ENCODE results near the gene CD44. TPM values are rescaled to one million over a fixed set of nuclear protein-coding genes. Genes with fewer than 3 reads are reported as not detected.

CD44 gene
- total and polyA plus RNA-seq, 2 donors (not counting 1 experiment from before 2014, with no cell fraction given) = 660 to 980 TPM

- TF ChIP-seq CTCF (conservative IDR thresholded peaks at IDR 0.05 in 1 of 2, IDR thresholded peaks at IDR 0.05 in 1 of 2; ENCODE audit: low read depth in 1 of 2, low read length in 2 of 2) = no peak
- TF ChIP-seq EZH2 (IDR thresholded peaks at IDR 0.05; ENCODE audit: low read length, missing control alignments) = no peak
- Histone ChIP-seq H3K9me3 (ENCODE audit: control insufficient read depth, insufficient read depth, low read depth, low read length) (no peaks in the 10 kb centered on the region), H3K4me1 (ENCODE audit: control insufficient read depth, extremely low read depth, insufficient read depth, low read length) (no peaks in the 10 kb centered on the region), H4K20me1 (ENCODE audit: control insufficient read depth, extremely low read depth, insufficient read depth, low read length) (no peaks in the 10 kb centered on the region), H3K9ac (ENCODE audit: insufficient read depth, low read length) (no peak overlapping the region), H2AFZ (ENCODE audit: low read length) (no peak overlapping the region), H3K79me2 (ENCODE audit: control insufficient read depth, insufficient read depth, low read length) (no peaks in the 10 kb centered on the region), H3K27ac (ENCODE audit: insufficient read depth, low read length) (no peak overlapping the region), H3K4me3 (replicated peaks in 1 of 4; ENCODE audit: control extremely low read depth in 1 of 4, insufficient read depth in 1 of 4, low read depth in 3 of 4, low read length in 4 of 4) (no peak overlapping the region), H3K27me3 (ENCODE audit: control insufficient read depth, insufficient read depth, low read length) (no peaks in the 10 kb centered on the region), H3K4me2 (ENCODE audit: extremely low read depth, insufficient read depth, low read length) (no peak overlapping the region), H3K36me3 (ENCODE audit: control insufficient read depth, insufficient read depth, low read length) (no peaks in the 10 kb centered on the region)
- DNase-seq (ENCODE audit: low read depth in 2 of 2) = no peak
Measured at GRCh38 chr11:35127619-35128018, 11.4 kb upstream of the CD44 start.

GRCh38 chr11:35131094-35131493 lies 7.9 kb upstream of the CD44 start:
- no peak for TF ChIP-seq CTCF (conservative IDR thresholded peaks at IDR 0.05 in 1 of 2, IDR thresholded peaks at IDR 0.05 in 1 of 2; ENCODE audit: low read depth in 1 of 2, low read length in 2 of 2)
- no peak for TF ChIP-seq EZH2 (IDR thresholded peaks at IDR 0.05; ENCODE audit: low read length, missing control alignments)
- no peaks in the 10 kb centered on the region for H3K27me3 ChIP-seq (ENCODE audit: control insufficient read depth, insufficient read depth, low read length)

GRCh38 chr11:35131886-35132285 lies 7.1 kb upstream of the CD44 start:
- Histone ChIP-seq H3K9me3 (ENCODE audit: control insufficient read depth, insufficient read depth, low read depth, low read length) (no peaks in the 10 kb centered on the region), H3K4me1 (ENCODE audit: control insufficient read depth, extremely low read depth, insufficient read depth, low read length) (peaks cover 3% of the 10 kb centered on the region), H3K36me3 (ENCODE audit: control insufficient read depth, insufficient read depth, low read length) (no peaks in the 10 kb centered on the region), H3K4me3 (replicated peaks in 1 of 4; ENCODE audit: control extremely low read depth in 1 of 4, insufficient read depth in 1 of 4, low read depth in 3 of 4, low read length in 4 of 4) (no peak overlapping the region), H4K20me1 (ENCODE audit: control insufficient read depth, extremely low read depth, insufficient read depth, low read length) (no peaks in the 10 kb centered on the region), H2AFZ (ENCODE audit: low read length) (no peak overlapping the region), H3K79me2 (ENCODE audit: control insufficient read depth, insufficient read depth, low read length) (no peaks in the 10 kb centered on the region), H3K27ac (ENCODE audit: insufficient read depth, low read length) (no peak overlapping the region), H3K27me3 (ENCODE audit: control insufficient read depth, insufficient read depth, low read length) (no peaks in the 10 kb centered on the region), H3K9ac (ENCODE audit: insufficient read depth, low read length) (no peak overlapping the region), H3K4me2 (ENCODE audit: extremely low read depth, insufficient read depth, low read length) (no peak overlapping the region)
- TF ChIP-seq EZH2 (IDR thresholded peaks at IDR 0.05; ENCODE audit: low read length, missing control alignments) (no peak), CTCF (conservative IDR thresholded peaks at IDR 0.05 in 1 of 2, IDR thresholded peaks at IDR 0.05 in 1 of 2; ENCODE audit: low read depth in 1 of 2, low read length in 2 of 2) (no peak)
- DNase-seq (ENCODE audit: low read depth in 2 of 2) = peak in 1 of 2 donors; percentile 50

More at GRCh38 chr11:35131094-35131493, 7.9 kb upstream of the CD44 start:
- no peak overlapping the region for H3K4me3 ChIP-seq (replicated peaks in 1 of 4; ENCODE audit: control extremely low read depth in 1 of 4, insufficient read depth in 1 of 4, low read depth in 3 of 4, low read length in 4 of 4)
- H3K4me2 ChIP-seq (ENCODE audit: extremely low read depth, insufficient read depth, low read length) = no peak overlapping the region
- no peaks in the 10 kb centered on the region for H3K9me3 ChIP-seq (ENCODE audit: control insufficient read depth, insufficient read depth, low read depth, low read length)
- no peaks in the 10 kb centered on the region for H3K36me3 ChIP-seq (ENCODE audit: control insufficient read depth, insufficient read depth, low read length)
- H3K4me1 ChIP-seq (ENCODE audit: control insufficient read depth, extremely low read depth, insufficient read depth, low read length) = peaks cover 3% of the 10 kb centered on the region
- no peaks in the 10 kb centered on the region for H4K20me1 ChIP-seq (ENCODE audit: control insufficient read depth, extremely low read depth, insufficient read depth, low read length)
- H2AFZ ChIP-seq (ENCODE audit: low read length) = no peak overlapping the region
- no peaks in the 10 kb centered on the region for H3K79me2 ChIP-seq (ENCODE audit: control insufficient read depth, insufficient read depth, low read length)
- H3K27ac ChIP-seq (ENCODE audit: insufficient read depth, low read length) = no peak overlapping the region
- DNase-seq (ENCODE audit: low read depth in 2 of 2) = no peak
- no peak overlapping the region for H3K9ac ChIP-seq (ENCODE audit: insufficient read depth, low read length)
